Gastrocnemius medialis (tissue), 4 donors: ENCODE measurements around the gene TMEM269.

Source experiments
- POLR2A ChIP-seq, 2 donors: fragments of 450-650 bp; IDR thresholded peaks; one replicate each; pipeline ENCODE4 v1.6.1; 2017; ENCODE audit warnings: antibody characterized with exemption in 2 of 2, mild to moderate bottlenecking in 2 of 2, moderate library complexity in 2 of 2
- TF ChIP-seq, protein P1 (sequence below), 5 experiments: fragments of 450-650 bp in 3 of 5; fragments of 200-600 bp in 2 of 5; sonication (generic) in 2 of 5; IDR thresholded peaks in 4 of 5; conservative IDR thresholded peaks in 1 of 5; 1 replicate in 4 of 5; 2 replicates in 1 of 5; pipeline ENCODE4 v1.5.1; 2016 to 2019; ENCODE audit warnings: antibody characterized with exemption in 5 of 5, mild to moderate bottlenecking in 3 of 5, moderate library complexity in 3 of 5

DNA sequence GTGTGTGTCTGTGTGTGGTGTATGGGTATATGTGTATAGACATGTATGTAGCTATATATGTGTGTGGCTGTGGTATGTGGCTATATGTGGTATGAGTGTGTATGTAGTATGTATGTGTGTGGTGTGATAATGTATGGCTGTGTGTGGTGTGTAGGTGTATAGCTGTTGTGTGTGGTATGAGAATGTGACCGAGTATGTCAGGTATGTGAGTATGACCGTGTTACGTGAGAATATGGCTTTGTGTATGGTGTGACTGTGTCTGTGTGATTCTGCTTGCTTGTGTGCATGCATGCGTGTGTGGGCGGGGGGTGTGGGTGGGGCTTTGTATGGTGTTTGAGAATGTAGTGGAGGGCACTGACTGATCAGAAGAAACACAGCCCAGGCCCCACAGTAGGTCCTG, 65.2 kb downstream of the TMEM269 start:
- TF ChIP-seq, protein P1, sequence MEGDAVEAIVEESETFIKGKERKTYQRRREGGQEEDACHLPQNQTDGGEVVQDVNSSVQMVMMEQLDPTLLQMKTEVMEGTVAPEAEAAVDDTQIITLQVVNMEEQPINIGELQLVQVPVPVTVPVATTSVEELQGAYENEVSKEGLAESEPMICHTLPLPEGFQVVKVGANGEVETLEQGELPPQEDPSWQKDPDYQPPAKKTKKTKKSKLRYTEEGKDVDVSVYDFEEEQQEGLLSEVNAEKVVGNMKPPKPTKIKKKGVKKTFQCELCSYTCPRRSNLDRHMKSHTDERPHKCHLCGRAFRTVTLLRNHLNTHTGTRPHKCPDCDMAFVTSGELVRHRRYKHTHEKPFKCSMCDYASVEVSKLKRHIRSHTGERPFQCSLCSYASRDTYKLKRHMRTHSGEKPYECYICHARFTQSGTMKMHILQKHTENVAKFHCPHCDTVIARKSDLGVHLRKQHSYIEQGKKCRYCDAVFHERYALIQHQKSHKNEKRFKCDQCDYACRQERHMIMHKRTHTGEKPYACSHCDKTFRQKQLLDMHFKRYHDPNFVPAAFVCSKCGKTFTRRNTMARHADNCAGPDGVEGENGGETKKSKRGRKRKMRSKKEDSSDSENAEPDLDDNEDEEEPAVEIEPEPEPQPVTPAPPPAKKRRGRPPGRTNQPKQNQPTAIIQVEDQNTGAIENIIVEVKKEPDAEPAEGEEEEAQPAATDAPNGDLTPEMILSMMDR (IDR thresholded peaks at IDR 0.05 in 4 of 5, conservative IDR thresholded peaks at IDR 0.05 in 1 of 5) = no peak
- TF ChIP-seq POLR2A (IDR thresholded peaks at IDR 0.05) = no peak
